HS-5 (cell line): ENCODE measurements around the gene CHRNA9.
"Not testable (repeated sequence)": the region's sequence is repeated elsewhere in the genome, so short reads cannot be mapped to it uniquely, and the experiment has no call there.

Experiments
- DNase-seq: peaks from one replicate; pipeline ENCODE4 v3.0.0-alpha.2; 2012; ENCODE audit warnings: low read depth

CHRNA9 gene

GRCh38 chr4:40380647-40381046 lies 45.5 kb downstream of the CHRNA9 start:
- DNase-seq: no peak

GRCh38 chr4:40388239-40388638 lies 53.1 kb downstream of the CHRNA9 start:
- DNase-seq: no peak

- DNase-seq: no peak
These were observed 54.9 kb downstream of the CHRNA9 start for GRCh38 chr4:40389986-40390385.

GRCh38 chr4:40392241-40392640 lies 57.1 kb downstream of the CHRNA9 start:
- DNase-seq: not testable (repeated sequence)

GRCh38 chr4:40394236-40394635 lies 59.1 kb downstream of the CHRNA9 start:
- DNase-seq: no peak

- DNase-seq: no peak
These were observed 60.2 kb downstream of the CHRNA9 start for GRCh38 chr4:40395166-40395900.

GRCh38 chr4:40395908-40396793 lies 61.0 kb downstream of the CHRNA9 start:
- DNase-seq: no peak

GRCh38 chr4:40399578-40399977 lies 64.4 kb downstream of the CHRNA9 start:
- no peak for DNase-seq

- DNase-seq: no peak
These were observed 66.0 kb downstream of the CHRNA9 start for GRCh38 chr4:40401096-40401495.

- DNase-seq: no peak
These were observed 66.5 kb downstream of the CHRNA9 start for GRCh38 chr4:40401631-40402030.

- DNase-seq: no peak
These were observed 67.4 kb downstream of the CHRNA9 start for GRCh38 chr4:40402556-40402955.

GRCh38 chr4:40403081-40403480 lies 67.9 kb downstream of the CHRNA9 start:
- DNase-seq: no peak
